Parathyroid adenoma (tissue), 2 donors: ENCODE data around the gene APOE.

Experiments
- H2AFZ ChIP-seq: fragments of 300-600 bp; sonication (generic); one replicate; pipeline ENCODE4 v1.7.0; 2017; ENCODE audit warnings: antibody characterized with exemption, mild to moderate bottlenecking
- H3K27ac ChIP-seq: fragments of 300-600 bp; sonication (generic); one replicate; pipeline ENCODE4 v1.7.0; 2017
- H3K27me3 ChIP-seq: fragments of 300-600 bp; sonication (generic); one replicate; pipeline ENCODE4 v1.7.0; 2017; ENCODE audit warnings: low read length; ENCODE audit not compliant: control insufficient read depth, insufficient read depth
- H3K36me3 ChIP-seq: fragments of 300-600 bp; sonication (generic); one replicate; pipeline ENCODE4 v1.7.0; 2017; ENCODE audit warnings: low read length; ENCODE audit not compliant: control insufficient read depth, insufficient read depth
- H3K4me1 ChIP-seq: fragments of 300-600 bp; sonication (generic); one replicate; pipeline ENCODE4 v1.7.0; 2017; ENCODE audit warnings: control low read depth
- H3K4me2 ChIP-seq: fragments of 300-600 bp; sonication (generic); one replicate; pipeline ENCODE4 v1.7.0; 2017; ENCODE audit warnings: low read length
- H3K4me3 ChIP-seq: fragments of 300-600 bp; sonication (generic); one replicate; pipeline ENCODE4 v1.7.0; 2017; ENCODE audit warnings: low read depth, low read length
- H3K79me2 ChIP-seq: fragments of 300-600 bp; sonication (generic); one replicate; pipeline ENCODE4 v1.7.0; 2017; ENCODE audit warnings: control low read depth
- H3K9ac ChIP-seq: fragments of 300-600 bp; sonication (generic); one replicate; pipeline ENCODE4 v1.7.0; 2017; ENCODE audit warnings: mild to moderate bottlenecking
- H3K9me3 ChIP-seq: fragments of 300-600 bp; sonication (generic); one replicate; pipeline ENCODE4 v1.7.0; 2017; ENCODE audit warnings: low read length; ENCODE audit not compliant: control insufficient read depth
- TF ChIP-seq, protein P1 (sequence below): fragments of 300-600 bp; sonication (generic); IDR thresholded peaks from one replicate; pipeline ENCODE4 v1.7.0; 2017; ENCODE audit warnings: antibody characterized with exemption, mild to moderate bottlenecking
- donor health status: primary hyperparathyroidism.

Gene APOE

GRCh38 chr19:44954278-44954648 is 48.7 kb downstream of the APOE start:
- Histone ChIP-seq H3K79me2 (peaks cover 63% of the 10 kb centered on the region), H3K27me3 (no peaks in the 10 kb centered on the region), H3K4me2 (peak overlapping the region; percentile 96), H2AFZ (peak overlapping the region; percentile 98), H3K27ac (peak overlapping the region; percentile 92), H3K4me1 (peaks cover 8% of the 10 kb centered on the region), H3K36me3 (no peaks in the 10 kb centered on the region), H3K4me3 (peak overlapping the region; percentile 90), H3K9me3 (no peaks in the 10 kb centered on the region), H3K9ac (peak overlapping the region; percentile 91)
- TF ChIP-seq, protein P1, sequence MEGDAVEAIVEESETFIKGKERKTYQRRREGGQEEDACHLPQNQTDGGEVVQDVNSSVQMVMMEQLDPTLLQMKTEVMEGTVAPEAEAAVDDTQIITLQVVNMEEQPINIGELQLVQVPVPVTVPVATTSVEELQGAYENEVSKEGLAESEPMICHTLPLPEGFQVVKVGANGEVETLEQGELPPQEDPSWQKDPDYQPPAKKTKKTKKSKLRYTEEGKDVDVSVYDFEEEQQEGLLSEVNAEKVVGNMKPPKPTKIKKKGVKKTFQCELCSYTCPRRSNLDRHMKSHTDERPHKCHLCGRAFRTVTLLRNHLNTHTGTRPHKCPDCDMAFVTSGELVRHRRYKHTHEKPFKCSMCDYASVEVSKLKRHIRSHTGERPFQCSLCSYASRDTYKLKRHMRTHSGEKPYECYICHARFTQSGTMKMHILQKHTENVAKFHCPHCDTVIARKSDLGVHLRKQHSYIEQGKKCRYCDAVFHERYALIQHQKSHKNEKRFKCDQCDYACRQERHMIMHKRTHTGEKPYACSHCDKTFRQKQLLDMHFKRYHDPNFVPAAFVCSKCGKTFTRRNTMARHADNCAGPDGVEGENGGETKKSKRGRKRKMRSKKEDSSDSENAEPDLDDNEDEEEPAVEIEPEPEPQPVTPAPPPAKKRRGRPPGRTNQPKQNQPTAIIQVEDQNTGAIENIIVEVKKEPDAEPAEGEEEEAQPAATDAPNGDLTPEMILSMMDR, result no peak

- Histone ChIP-seq H3K27ac (peak within 1 kb of the TSS; percentile 92), H3K4me1 (peaks cover 8% of the 10 kb centered on the region), H3K9me3 (no peaks in the 10 kb centered on the region), H3K4me3 (peak within 1 kb of the TSS; percentile 90), H3K27me3 (no peaks in the 10 kb centered on the region), H3K9ac (peak within 1 kb of the TSS; percentile 96), H3K4me2 (peak within 1 kb of the TSS; percentile 96), H3K36me3 (no peaks in the 10 kb centered on the region), H2AFZ (peak within 1 kb of the TSS; percentile 98), H3K79me2 (peaks cover 69% of the 10 kb centered on the region)
- TF ChIP-seq, protein P1, result no peak
Measured at GRCh38 chr19:44954649-44955504, 49.3 kb downstream of the APOE start, which contains the start of gene CLPTM1. TSS of gene CLPTM1 (plus strand) at chr19:44955380. CDS start at chr19:44955396, 16 bp downstream.

DNA sequence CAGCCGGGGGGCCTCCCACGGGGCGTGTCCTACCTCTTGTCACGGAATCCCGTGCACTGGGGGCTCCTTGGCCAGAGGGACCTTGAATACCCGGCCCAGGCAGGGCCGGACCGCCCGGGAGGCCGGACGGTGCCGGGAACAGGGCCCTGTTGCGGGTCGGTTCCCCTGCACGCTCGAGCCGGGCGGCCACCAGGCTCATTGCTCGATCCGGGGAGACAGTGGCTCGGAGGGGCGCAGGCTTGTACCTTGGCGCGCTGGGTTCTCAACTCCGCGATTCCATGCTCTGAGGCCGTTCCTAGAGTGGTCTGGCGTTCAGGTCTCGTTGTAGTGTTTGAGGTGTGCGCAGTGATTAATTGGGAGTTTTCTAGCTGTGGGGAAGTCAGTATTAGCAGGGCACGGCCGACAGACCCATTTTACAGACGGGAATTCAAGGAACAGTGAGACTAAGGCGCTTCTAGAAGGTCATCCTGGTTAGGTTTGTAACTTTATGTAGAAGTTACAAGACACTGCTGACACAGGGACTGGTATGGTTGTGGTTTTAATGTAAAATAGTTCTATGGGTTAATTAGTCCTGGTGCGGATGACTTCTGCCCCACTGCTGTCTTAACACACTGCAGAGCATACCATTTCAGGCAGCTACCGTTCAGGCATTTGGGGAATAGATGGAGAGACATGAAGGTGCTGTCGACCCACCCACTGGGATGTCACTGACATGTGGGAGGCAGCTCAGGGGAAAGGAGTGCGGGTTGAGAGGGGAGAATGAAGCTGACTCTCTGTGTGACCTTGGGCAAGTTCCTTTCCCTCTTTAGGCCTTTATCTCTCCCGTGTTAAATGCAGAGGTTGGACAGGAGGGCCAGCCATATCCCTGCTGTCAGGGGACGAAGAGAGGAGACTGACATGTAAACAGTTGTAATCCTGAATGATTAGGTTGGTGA is 50.2 kb downstream of the APOE start:
- peak overlapping the region; percentile 90 for H3K4me3 ChIP-seq
- peaks cover 8% of the 10 kb centered on the region for H3K4me1 ChIP-seq
- H3K36me3 ChIP-seq, result no peaks in the 10 kb centered on the region
- H3K9ac ChIP-seq, result peak overlapping the region; percentile 96
- TF ChIP-seq, protein P1, result no peak
- H3K9me3 ChIP-seq, result no peaks in the 10 kb centered on the region
- peaks cover 74% of the 10 kb centered on the region for H3K79me2 ChIP-seq
- peak overlapping the region; percentile 92 for H3K27ac ChIP-seq
- H3K4me2 ChIP-seq, result peak overlapping the region; percentile 90
- peak overlapping the region; percentile 87 for H2AFZ ChIP-seq
- no peaks in the 10 kb centered on the region for H3K27me3 ChIP-seq

DNA sequence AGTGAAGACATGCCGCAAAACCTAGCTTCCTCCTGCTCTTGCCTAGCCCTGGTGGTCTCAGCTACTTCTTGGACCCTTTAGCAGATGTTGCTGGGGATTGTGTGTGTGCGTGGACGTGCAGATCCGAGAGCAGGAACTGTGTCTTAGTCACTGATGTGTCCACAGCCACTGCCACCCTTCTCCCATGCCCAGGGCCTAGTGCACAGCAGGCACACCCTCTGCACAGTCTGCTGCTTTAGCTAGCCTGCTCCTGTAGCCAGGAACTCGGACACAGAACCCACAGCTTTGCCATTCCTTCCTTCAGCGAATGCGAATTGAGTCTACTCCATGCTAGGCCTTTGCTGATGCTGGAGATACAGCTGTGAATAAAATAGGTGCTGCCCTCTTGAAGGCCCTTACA is 51.9 kb downstream of the APOE start:
- H3K4me2 ChIP-seq, result no peak overlapping the region
- no peaks in the 10 kb centered on the region for H3K27me3 ChIP-seq
- H3K4me3 ChIP-seq, result no peak overlapping the region
- no peaks in the 10 kb centered on the region for H3K36me3 ChIP-seq
- H3K27ac ChIP-seq, result no peak overlapping the region
- H3K4me1 ChIP-seq, result peaks cover 8% of the 10 kb centered on the region
- H3K9ac ChIP-seq, result no peak overlapping the region
- H3K9me3 ChIP-seq, result no peaks in the 10 kb centered on the region
- no peak overlapping the region for H2AFZ ChIP-seq
- peaks cover 69% of the 10 kb centered on the region for H3K79me2 ChIP-seq
- TF ChIP-seq, protein P1, result no peak
